Activated T-cell treated with anti-CD3 and anti-CD28 coated beads, Interleukin-2, amount 50 U/mL, for 48 hours (primary cell): ENCODE measurements around the gene ZNF550.

Source experiments
- DNase-seq, 2 experiments: peaks; one replicate each; pipeline ENCODE4 v3.0.0-alpha.2; 2020

ZNF550 gene

GRCh38 chr19:57559404-57560025, at the start of gene ZNF550:
Gene ZNF550, minus strand, starts transcription at chr19:57559863. Its CDS starts 181 bp downstream, at chr19:57559682.
- DNase-seq = peak; percentile 89 to 91

GRCh38 chr19:57606931-57607330, 47.3 kb upstream of the ZNF550 start:
- DNase-seq = no peak

- DNase-seq = peak; percentile 90 to 92
These were observed 40.2 kb upstream of the ZNF550 start, which contains the start of gene ZNF530 for GRCh38 chr19:57599761-57600383. Gene ZNF530, plus strand, starts transcription at chr19:57599885. Its CDS starts 4,461 bp downstream, at chr19:57604346.

- no peak for DNase-seq
These were observed 39.7 kb upstream of the ZNF550 start for GRCh38 chr19:57599377-57599760.

GRCh38 chr19:57587529-57587928, 27.9 kb upstream of the ZNF550 start:
- no peak for DNase-seq

GRCh38 chr19:57583521-57584416, 24.1 kb upstream of the ZNF550 start, which contains the start of gene ZIK1:
Gene ZIK1, plus strand, starts transcription at chr19:57584145. Its CDS starts 212 bp downstream, at chr19:57584357.
- DNase-seq = peak; percentile 81 to 84

- DNase-seq = no peak
These were observed 23.4 kb upstream of the ZNF550 start for GRCh38 chr19:57583104-57583520.

- DNase-seq = peak; percentile 91 to 93
These were observed 19.0 kb upstream of the ZNF550 start, which contains the start of gene ZNF416 for GRCh38 chr19:57578487-57579205. Gene ZNF416, minus strand, starts transcription at chr19:57578911. Its CDS starts 207 bp downstream, at chr19:57578704.

GRCh38 chr19:57576661-57577060, 17.0 kb upstream of the ZNF550 start:
- no peak for DNase-seq

- DNase-seq = no peak
These were observed 12.8 kb upstream of the ZNF550 start for GRCh38 chr19:57572415-57572947.

GRCh38 chr19:57570707-57571106, 11.0 kb upstream of the ZNF550 start:
- no peak for DNase-seq

GRCh38 chr19:57566396-57567265, 7.0 kb upstream of the ZNF550 start:
- no peak for DNase-seq

- DNase-seq = no peak
These were observed 3.9 kb upstream of the ZNF550 start for GRCh38 chr19:57563547-57563946.

- no peak for DNase-seq
These were observed 407 bp upstream of the ZNF550 start for GRCh38 chr19:57560049-57560491.

GRCh38 chr19:57559008-57559403, 657 bp downstream of the ZNF550 start:
- peak; percentile 43 to 46 for DNase-seq

- no peak for DNase-seq
These were observed 1.1 kb downstream of the ZNF550 start for GRCh38 chr19:57558525-57558924.

GRCh38 chr19:57557659-57558058, 2.0 kb downstream of the ZNF550 start:
- DNase-seq = no peak

GRCh38 chr19:57552432-57552831, 7.2 kb downstream of the ZNF550 start:
- no peak for DNase-seq

GRCh38 chr19:57546513-57546912, 13.2 kb downstream of the ZNF550 start:
- no peak for DNase-seq

- no peak for DNase-seq
These were observed 21.6 kb downstream of the ZNF550 start for GRCh38 chr19:57537953-57538547.
